C4-2B (cell line): ENCODE data around the gene NBPF12.
"Not testable (repeated sequence)": the region's sequence is repeated elsewhere in the genome, so short reads cannot be mapped to it uniquely, and the experiment has no call there.

Source experiments
- CTCF ChIP-seq: fragments of 450-650 bp; conservative IDR thresholded peaks from 2 replicates; pipeline ENCODE4 v1.5.1; 2017; ENCODE audit warnings: mild to moderate bottlenecking
- ZFX ChIP-seq: fragments of 450-650 bp; IDR thresholded peaks from 2 replicates; pipeline ENCODE4 v1.6.1; 2017

GRCh38 chr1:146985855-146986254 lies 47.7 kb downstream of the NBPF12 start:
- not testable (repeated sequence) for TF ChIP-seq CTCF, ZFX
